Bronchial epithelial cell (primary cell): ENCODE data around the gene CENATAC. TPM values are rescaled to one million over a fixed set of nuclear protein-coding genes. Genes with fewer than 3 reads are reported as not detected.

Experiments used
- DNase-seq: peaks from one replicate; pipeline ENCODE4 v3.0.0-alpha.2; 2010; ENCODE audit warnings: low read depth
- FAIRE-seq: peaks from 2 replicates; lab custom pipeline; 2011; peaks lifted over from hg19 to GRCh38; lab: Jason Lieb, UNC
- H3K27me3 ChIP-seq: 2 replicates; pipeline ENCODE4 v1.5.1; 2011; ENCODE audit warnings: low read length; ENCODE audit not compliant: control insufficient read depth, insufficient read depth
- H3K36me3 ChIP-seq: 2 replicates; pipeline ENCODE4 v1.5.1; 2011; ENCODE audit warnings: low read length; ENCODE audit not compliant: control insufficient read depth, insufficient read depth
- H3K4me3 ChIP-seq: 2 replicates; pipeline ENCODE4 v1.5.1; 2011; ENCODE audit warnings: mild to moderate bottlenecking, low read depth, low read length, control low read depth
- total RNA-seq: library from RNA; depleted of rRNA; stranded (reverse); fragments of >200 nt; gene quantifications from 2 replicates; pipeline ENCODE4 v1.2.1, GENCODE V29; 2014
- TF ChIP-seq, protein P1 (sequence below): IDR thresholded peaks from 2 replicates; pipeline ENCODE4 v1.5.1; 2011; ENCODE audit warnings: mild to moderate bottlenecking, moderate library complexity, low read length, control low read depth, inconsistent platforms; ENCODE audit not compliant: insufficient read depth, severe bottlenecking

The CENATAC gene
- total RNA-seq, 1 donor from 2014 or later = 21.3 TPM

DNA sequence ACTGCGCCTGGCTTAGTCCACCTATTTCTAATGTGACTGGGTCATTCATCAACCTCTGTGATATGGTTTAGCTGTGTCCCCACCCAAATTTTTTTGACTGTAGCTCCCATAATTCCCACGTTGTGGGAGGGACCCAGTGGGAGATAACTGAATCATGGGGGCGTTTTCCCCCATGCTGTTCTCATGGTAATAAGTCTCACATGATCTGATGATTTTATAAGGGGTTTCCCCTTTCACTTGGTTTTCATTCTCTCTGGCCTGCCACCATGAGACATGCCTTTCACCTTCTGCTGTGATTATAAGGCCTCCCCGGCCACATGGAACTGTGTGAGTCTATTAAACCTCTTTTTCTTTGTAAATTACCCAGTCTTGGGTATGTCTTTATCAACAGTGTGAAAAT is 8.7 kb downstream of the CENATAC start:
- no peak overlapping the region for H3K4me3 ChIP-seq
- TF ChIP-seq, protein P1, sequence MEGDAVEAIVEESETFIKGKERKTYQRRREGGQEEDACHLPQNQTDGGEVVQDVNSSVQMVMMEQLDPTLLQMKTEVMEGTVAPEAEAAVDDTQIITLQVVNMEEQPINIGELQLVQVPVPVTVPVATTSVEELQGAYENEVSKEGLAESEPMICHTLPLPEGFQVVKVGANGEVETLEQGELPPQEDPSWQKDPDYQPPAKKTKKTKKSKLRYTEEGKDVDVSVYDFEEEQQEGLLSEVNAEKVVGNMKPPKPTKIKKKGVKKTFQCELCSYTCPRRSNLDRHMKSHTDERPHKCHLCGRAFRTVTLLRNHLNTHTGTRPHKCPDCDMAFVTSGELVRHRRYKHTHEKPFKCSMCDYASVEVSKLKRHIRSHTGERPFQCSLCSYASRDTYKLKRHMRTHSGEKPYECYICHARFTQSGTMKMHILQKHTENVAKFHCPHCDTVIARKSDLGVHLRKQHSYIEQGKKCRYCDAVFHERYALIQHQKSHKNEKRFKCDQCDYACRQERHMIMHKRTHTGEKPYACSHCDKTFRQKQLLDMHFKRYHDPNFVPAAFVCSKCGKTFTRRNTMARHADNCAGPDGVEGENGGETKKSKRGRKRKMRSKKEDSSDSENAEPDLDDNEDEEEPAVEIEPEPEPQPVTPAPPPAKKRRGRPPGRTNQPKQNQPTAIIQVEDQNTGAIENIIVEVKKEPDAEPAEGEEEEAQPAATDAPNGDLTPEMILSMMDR = no peak
- no peak for DNase-seq
- H3K27me3 ChIP-seq = no peaks in the 10 kb centered on the region
- no peak for FAIRE-seq
- peaks cover 5% of the 10 kb centered on the region for H3K36me3 ChIP-seq

GRCh38 chr11:119011476-119012053 is 13.6 kb downstream of the CENATAC start:
- Histone ChIP-seq H3K27me3 (no peaks in the 10 kb centered on the region), H3K4me3 (no peak overlapping the region), H3K36me3 (peaks cover 9% of the 10 kb centered on the region)
- DNase-seq (no peak), FAIRE-seq (no peak)
- TF ChIP-seq, protein P1 = no peak

- Histone ChIP-seq H3K27me3 (no peaks in the 10 kb centered on the region), H3K4me3 (no peak overlapping the region), H3K36me3 (peaks cover 10% of the 10 kb centered on the region)
- TF ChIP-seq, protein P1 = no peak
- DNase-seq = no peak
- FAIRE-seq = no peak
These were observed 14.8 kb downstream of the CENATAC start for GRCh38 chr11:119012629-119013170.

- DNase-seq (no peak), FAIRE-seq (no peak)
- Histone ChIP-seq H3K27me3 (no peaks in the 10 kb centered on the region), H3K36me3 (peaks cover 10% of the 10 kb centered on the region), H3K4me3 (no peak overlapping the region)
- TF ChIP-seq, protein P1 = no peak
These were observed 16.4 kb downstream of the CENATAC start for GRCh38 chr11:119014209-119014924.

DNA sequence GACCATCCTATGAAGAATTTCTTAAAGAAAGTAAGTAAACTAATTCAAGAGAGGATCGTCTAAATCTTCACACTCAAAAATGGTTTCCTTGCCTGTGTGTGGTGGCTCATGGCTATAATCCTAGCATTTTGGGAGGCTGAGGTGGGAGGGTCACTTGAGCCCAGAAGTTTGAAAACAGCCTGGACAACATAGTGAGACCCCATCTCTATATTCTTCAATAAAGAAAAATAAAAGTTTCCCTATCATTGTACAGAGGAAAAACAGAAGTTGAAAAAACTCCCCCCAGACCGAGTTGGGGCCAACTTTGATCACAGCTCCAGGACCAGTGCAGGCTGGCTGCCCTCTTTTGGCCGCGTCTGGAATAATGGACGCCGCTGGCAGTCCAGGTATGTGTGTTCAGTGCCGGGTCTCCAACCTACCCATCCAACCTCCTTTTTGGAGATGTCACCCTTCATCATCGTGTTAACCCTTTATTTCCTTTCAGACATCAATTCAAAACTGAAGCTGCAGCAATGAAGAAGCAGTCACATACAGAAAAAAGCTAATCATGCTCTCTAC is 17.2 kb downstream of the CENATAC start:
- DNase-seq (no peak), FAIRE-seq (no peak)
- no peak overlapping the region for H3K4me3 ChIP-seq
- TF ChIP-seq, protein P1 = peak; percentile 18
- no peaks in the 10 kb centered on the region for H3K27me3 ChIP-seq
- H3K36me3 ChIP-seq = peaks cover 12% of the 10 kb centered on the region
